Vagina (tissue), 2 donors: ENCODE data around the gene PLOD2. TPM values are rescaled to one million over a fixed set of nuclear protein-coding genes. Genes with fewer than 3 reads are reported as not detected.

Experiments
- DNase-seq, 2 donors: peaks; one replicate each; pipeline ENCODE4 v3.0.0-alpha.2; 2017; ENCODE audit errors: extremely low spot score in 2 of 2
- H3K27ac ChIP-seq: fragments of 200-600 bp; sonication (generic); one replicate; pipeline ENCODE4 v1.5.1; 2019
- H3K27me3 ChIP-seq: fragments of 200-600 bp; sonication (generic); one replicate; pipeline ENCODE4 v1.5.1; 2019
- H3K36me3 ChIP-seq, 2 donors: fragments of 200-600 bp; sonication (generic); one replicate each; pipeline ENCODE4 v1.5.1; 2017 to 2019
- H3K4me1 ChIP-seq: fragments of 200-600 bp; sonication (generic); one replicate; pipeline ENCODE4 v1.5.1; 2019
- H3K4me3 ChIP-seq, 2 donors: fragments of 200-600 bp; sonication (generic); 1 replicate in 1 of 2; 2 replicates in 1 of 2; pipeline ENCODE4 v1.5.1; 2016 to 2019
- H3K9me3 ChIP-seq: fragments of 200-600 bp; sonication (generic); one replicate; pipeline ENCODE4 v1.5.1; 2019
- CTCF ChIP-seq, 3 experiments: fragments of 450-650 bp in 2 of 3; fragments of 200-600 bp in 1 of 3; sonication (generic) in 1 of 3; IDR thresholded peaks; one replicate each; pipeline ENCODE4 v1.5.1; 2017 to 2019; ENCODE audit warnings: antibody characterized with exemption in 3 of 3, mild to moderate bottlenecking in 2 of 3, moderate library complexity in 2 of 3
- POLR2A ChIP-seq, 2 donors: fragments of 450-650 bp; IDR thresholded peaks; one replicate each; pipeline ENCODE4 v1.6.1; 2017; ENCODE audit warnings: antibody characterized with exemption in 2 of 2, mild to moderate bottlenecking in 2 of 2, moderate library complexity in 2 of 2
- POLR2AphosphoS5 ChIP-seq, 2 donors: sonication (generic); formaldehyde crosslinking; IDR thresholded peaks; one replicate each; pipeline ENCODE4 v1.9.0; 2017; ENCODE audit warnings: antibody characterized with exemption in 2 of 2, mild to moderate bottlenecking in 2 of 2, low read depth in 1 of 2; ENCODE audit not compliant: insufficient read depth in 1 of 2
- intact Hi-C: fragments of 100-400 bp; cut with DNase I; formaldehyde crosslinking; loops from one replicate; pipeline ENCODE4 v1.15.1; 2023
- total RNA-seq: library from RNA; depleted of rRNA; stranded (reverse); fragments of >200 nt; gene quantifications from one replicate; pipeline ENCODE4 v1.2.3, GENCODE V29; 2016

Gene PLOD2
- total RNA-seq, 1 donor from 2014 or later: 27.0 TPM

DNA sequence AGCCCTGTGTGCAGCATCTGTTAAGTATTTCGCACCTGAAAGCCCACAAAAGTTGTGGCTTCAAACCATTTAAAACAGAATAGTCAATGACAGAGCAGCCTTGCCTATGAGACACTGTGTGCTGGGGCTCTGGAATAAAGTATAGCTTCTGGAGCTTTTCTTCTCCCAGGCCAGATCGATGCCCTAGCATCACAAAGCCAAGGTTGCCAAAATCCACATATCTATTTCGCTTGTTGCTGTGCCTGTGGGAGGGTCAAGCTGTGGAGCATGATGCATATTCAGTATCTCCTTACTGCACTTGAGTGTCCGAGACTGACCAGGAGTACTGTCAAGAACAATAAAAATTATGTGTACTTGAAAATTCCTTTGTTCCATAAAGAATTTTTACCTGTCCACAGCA lies 7.6 kb downstream of the PLOD2 start:
- Histone ChIP-seq H3K4me3 (no peak overlapping the region), H3K27me3 (no peaks in the 10 kb centered on the region), H3K27ac (peak overlapping the region; percentile 7), H3K4me1 (peaks cover 13% of the 10 kb centered on the region), H3K36me3 (no peaks in the 10 kb centered on the region), H3K9me3 (no peaks in the 10 kb centered on the region)
- DNase-seq: no peak
- TF ChIP-seq POLR2AphosphoS5 (IDR thresholded peaks at IDR 0.05; ENCODE audit: insufficient read depth in 1 of 2, low read depth in 1 of 2) (no peak), CTCF (IDR thresholded peaks at IDR 0.05) (no peak), POLR2A (IDR thresholded peaks at IDR 0.05) (no peak)
- intact Hi-C loops: no loop called here

DNA sequence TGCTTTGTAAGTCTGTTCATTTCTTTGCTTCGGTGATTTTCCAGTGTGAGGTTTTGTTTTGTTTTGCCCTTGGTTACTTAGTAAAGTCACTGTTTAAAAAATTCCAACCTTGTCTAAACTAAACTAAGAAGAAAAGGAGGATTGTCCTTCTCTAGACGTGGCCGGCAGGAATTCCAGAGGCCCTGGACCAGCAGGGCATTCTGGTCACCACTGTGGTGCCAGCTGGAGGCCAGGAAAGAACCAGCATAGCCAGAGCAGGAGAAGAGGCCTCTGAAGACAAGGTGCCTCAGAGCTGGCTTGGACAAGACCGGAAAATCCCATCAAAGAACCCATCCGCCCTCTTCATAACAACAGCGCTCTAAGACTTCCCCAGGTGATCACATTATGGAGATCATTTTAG lies 8.2 kb downstream of the PLOD2 start:
- peaks cover 13% of the 10 kb centered on the region for H3K4me1 ChIP-seq
- H3K36me3 ChIP-seq: no peaks in the 10 kb centered on the region
- H3K27me3 ChIP-seq: no peaks in the 10 kb centered on the region
- DNase-seq: no peak
- TF ChIP-seq POLR2AphosphoS5 (IDR thresholded peaks at IDR 0.05; ENCODE audit: insufficient read depth in 1 of 2, low read depth in 1 of 2): no peak
- no peak for TF ChIP-seq POLR2A (IDR thresholded peaks at IDR 0.05)
- TF ChIP-seq CTCF (IDR thresholded peaks at IDR 0.05): no peak
- H3K4me3 ChIP-seq: no peak overlapping the region
- intact Hi-C loops: no loop called here
- H3K27ac ChIP-seq: peak overlapping the region; percentile 7
- H3K9me3 ChIP-seq: no peaks in the 10 kb centered on the region

- H3K9me3 ChIP-seq: no peaks in the 10 kb centered on the region
- no peak overlapping the region for H3K4me3 ChIP-seq
- intact Hi-C loops: no loop called here
- DNase-seq: no peak
- H3K27me3 ChIP-seq: no peaks in the 10 kb centered on the region
- no peak for TF ChIP-seq POLR2AphosphoS5 (IDR thresholded peaks at IDR 0.05; ENCODE audit: insufficient read depth in 1 of 2, low read depth in 1 of 2)
- TF ChIP-seq POLR2A (IDR thresholded peaks at IDR 0.05): no peak
- TF ChIP-seq CTCF (IDR thresholded peaks at IDR 0.05): no peak
- peaks cover 10% of the 10 kb centered on the region for H3K4me1 ChIP-seq
- no peak overlapping the region for H3K27ac ChIP-seq
- H3K36me3 ChIP-seq: no peaks in the 10 kb centered on the region
Observed at GRCh38 chr3:146148468-146148931, 12.5 kb downstream of the PLOD2 start.

DNA sequence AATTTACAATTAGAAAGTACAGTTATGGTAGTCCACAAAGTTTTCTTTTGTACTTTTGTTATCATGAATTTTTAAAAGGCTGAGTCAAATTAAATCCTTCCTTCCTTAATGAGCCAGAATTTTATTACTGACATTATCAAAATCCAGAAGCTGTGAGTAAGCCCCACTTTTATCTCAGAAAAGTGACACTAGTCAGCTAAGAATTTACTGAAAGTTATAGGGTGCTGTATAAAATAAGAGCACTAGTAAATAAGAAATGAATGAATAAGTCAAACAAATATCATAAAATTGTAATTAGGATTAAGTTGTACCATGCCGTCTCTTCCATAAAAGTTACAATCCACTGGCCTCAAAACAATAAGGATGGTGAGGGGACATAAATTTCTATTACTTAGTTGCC lies 15.3 kb downstream of the PLOD2 start:
- H3K27me3 ChIP-seq: no peaks in the 10 kb centered on the region
- DNase-seq: no peak

More for the DNA sequence above, 15.3 kb downstream of the PLOD2 start:
- H3K9me3 ChIP-seq: no peaks in the 10 kb centered on the region
- no peak for TF ChIP-seq CTCF (IDR thresholded peaks at IDR 0.05)
- TF ChIP-seq POLR2AphosphoS5 (IDR thresholded peaks at IDR 0.05; ENCODE audit: insufficient read depth in 1 of 2, low read depth in 1 of 2): no peak
- no peak for TF ChIP-seq POLR2A (IDR thresholded peaks at IDR 0.05)
- H3K27ac ChIP-seq: no peak overlapping the region
- H3K4me3 ChIP-seq: no peak overlapping the region
- intact Hi-C loops: no loop called here
- H3K4me1 ChIP-seq: peaks cover 33% of the 10 kb centered on the region
- no peaks in the 10 kb centered on the region for H3K36me3 ChIP-seq
